ENCODE data around the gene HTD2. TPM values are rescaled to one million over a fixed set of nuclear protein-coding genes. Genes with fewer than 3 reads are reported as not detected.

HTD2 gene
- total RNA-seq, 4 donors from 2014 or later = 14.1 to 26.2 (median 21.7) TPM

- Histone ChIP-seq H3K4me3 (no peak overlapping the region), H3K27ac (no peak overlapping the region), H3K27me3 (no peaks in the 10 kb centered on the region), H3K36me3 (no peaks in the 10 kb centered on the region), H3K4me1 (peaks cover 17 to 18% of the 10 kb centered on the region in 2 donors), H3K9me3 (no peaks in the 10 kb centered on the region)
- DNase-seq (no peak), ATAC-seq (no peak)
- intact Hi-C loops (cut with DNase I; ENCODE audit: low total_unique reads) = no loop called here
- TF ChIP-seq CTCF (IDR thresholded peaks at IDR 0.05 in 4 of 5, conservative IDR thresholded peaks at IDR 0.05 in 1 of 5) = no peak
- TF ChIP-seq POLR2A (IDR thresholded peaks at IDR 0.05) = no peak
- in situ Hi-C loops (cut with MboI; ENCODE audit: low sequenced_read_pairs in 4 of 4) = no loop called here
These were observed 47.6 kb downstream of the HTD2 start for GRCh38 chr3:58353722-58354553.

GRCh38 chr3:58355179-58355578 lies 48.9 kb downstream of the HTD2 start:
- H3K4me1 ChIP-seq = peaks cover 14% of the 10 kb centered on the region in 2 donors
- intact Hi-C loops (cut with DNase I; ENCODE audit: low total_unique reads) = no loop called here
- no peak overlapping the region for H3K4me3 ChIP-seq
- no peaks in the 10 kb centered on the region for H3K9me3 ChIP-seq
- ATAC-seq = peak in 1 of 2 donors; percentile 30
- TF ChIP-seq CTCF (IDR thresholded peaks at IDR 0.05 in 4 of 5, conservative IDR thresholded peaks at IDR 0.05 in 1 of 5) = no peak
- in situ Hi-C loops (cut with MboI; ENCODE audit: low sequenced_read_pairs in 4 of 4) = no loop called here
- H3K27me3 ChIP-seq = no peaks in the 10 kb centered on the region
- no peak overlapping the region for H3K27ac ChIP-seq
- no peaks in the 10 kb centered on the region for H3K36me3 ChIP-seq
- DNase-seq = no peak

- Histone ChIP-seq H3K36me3 (no peaks in the 10 kb centered on the region), H3K27ac (no peak overlapping the region), H3K27me3 (no peaks in the 10 kb centered on the region), H3K4me3 (no peak overlapping the region), H3K4me1 (peaks cover 5% of the 10 kb centered on the region in 2 donors), H3K9me3 (no peaks in the 10 kb centered on the region)
- ATAC-seq (no peak), DNase-seq (no peak)
- intact Hi-C loops (cut with DNase I; ENCODE audit: low total_unique reads) (no loop called here), in situ Hi-C loops (cut with MboI; ENCODE audit: low sequenced_read_pairs in 4 of 4) (no loop called here)
- no peak for TF ChIP-seq POLR2A (IDR thresholded peaks at IDR 0.05)
- no peak for TF ChIP-seq CTCF (IDR thresholded peaks at IDR 0.05 in 4 of 5, conservative IDR thresholded peaks at IDR 0.05 in 1 of 5)
These were observed 49.7 kb downstream of the HTD2 start for GRCh38 chr3:58356054-58356453.

GRCh38 chr3:58357402-58357801 lies 51.1 kb downstream of the HTD2 start:
- TF ChIP-seq POLR2A (IDR thresholded peaks at IDR 0.05) = no peak
- TF ChIP-seq CTCF (IDR thresholded peaks at IDR 0.05 in 4 of 5, conservative IDR thresholded peaks at IDR 0.05 in 1 of 5) = no peak
- intact Hi-C loops (cut with DNase I; ENCODE audit: low total_unique reads) (no loop called here), in situ Hi-C loops (cut with MboI; ENCODE audit: low sequenced_read_pairs in 4 of 4) (no loop called here)
- Histone ChIP-seq H3K4me1 (peaks cover 0 to 7% of the 10 kb centered on the region in 2 donors), H3K27ac (no peak overlapping the region), H3K9me3 (no peaks in the 10 kb centered on the region), H3K4me3 (no peak overlapping the region), H3K27me3 (no peaks in the 10 kb centered on the region), H3K36me3 (no peaks in the 10 kb centered on the region)
- no peak for ATAC-seq
- DNase-seq = no peak

All from gastrocnemius medialis (tissue), 4 donors.